ENCODE measurements around the gene METTL27.
"Not testable (repeated sequence)": the region's sequence is repeated elsewhere in the genome, so short reads cannot be mapped to it uniquely, and the experiment has no call there.

Gene METTL27

GRCh38 chr7:73791170-73791690 lies 51.1 kb downstream of the METTL27 start:
- not testable (repeated sequence) for H3K27ac Mint-ChIP-seq; H3K4me3 Mint-ChIP-seq; H3K27me3 Mint-ChIP-seq; H3K9me3 Mint-ChIP-seq (ENCODE audit: low read depth); H3K4me1 Mint-ChIP-seq (ENCODE audit: low read depth); H3K36me3 Mint-ChIP-seq

DNA sequence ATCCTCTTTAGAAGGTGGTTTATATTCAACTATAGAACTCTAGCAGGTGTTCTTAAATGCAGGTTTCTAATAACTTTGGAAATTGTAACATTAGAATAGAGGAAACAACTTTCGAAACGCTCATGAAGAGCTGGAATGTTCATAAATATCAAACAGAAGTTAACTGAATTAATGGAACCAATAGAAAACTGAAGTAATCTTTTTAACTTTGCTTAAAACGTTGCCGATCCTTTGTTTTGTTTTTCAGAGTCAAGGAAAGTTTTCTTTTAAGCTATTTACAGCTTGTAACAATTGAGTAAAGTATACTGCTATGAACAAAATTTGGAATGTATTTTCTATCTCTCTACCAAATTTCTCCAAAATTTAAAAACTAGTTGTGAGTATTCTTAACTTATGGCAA lies 53.3 kb downstream of the METTL27 start:
- H3K9me3 Mint-ChIP-seq (ENCODE audit: low read depth): no peaks in the 10 kb centered on the region
- peaks cover 1% of the 10 kb centered on the region for H3K27me3 Mint-ChIP-seq
- no peaks in the 10 kb centered on the region for H3K4me1 Mint-ChIP-seq (ENCODE audit: low read depth)
- no peak overlapping the region for H3K4me3 Mint-ChIP-seq
- no peak overlapping the region for H3K27ac Mint-ChIP-seq
- no peaks in the 10 kb centered on the region for H3K36me3 Mint-ChIP-seq

- not testable (repeated sequence) for H3K36me3 Mint-ChIP-seq; H3K27me3 Mint-ChIP-seq; H3K4me1 Mint-ChIP-seq (ENCODE audit: low read depth); H3K9me3 Mint-ChIP-seq (ENCODE audit: low read depth); H3K27ac Mint-ChIP-seq; H3K4me3 Mint-ChIP-seq
Observed at GRCh38 chr7:73787786-73788048, 54.6 kb downstream of the METTL27 start.

GRCh38 chr7:73786588-73786987 lies 55.7 kb downstream of the METTL27 start:
- H3K4me3 Mint-ChIP-seq: no peak overlapping the region

More at GRCh38 chr7:73786588-73786987, 55.7 kb downstream of the METTL27 start:
- Mint-ChIP-seq H3K27ac (no peak overlapping the region), H3K27me3 (no peaks in the 10 kb centered on the region), H3K36me3 (no peaks in the 10 kb centered on the region), H3K4me1 (ENCODE audit: low read depth) (no peaks in the 10 kb centered on the region), H3K9me3 (ENCODE audit: low read depth) (no peaks in the 10 kb centered on the region)

Data from activated naive CD8-positive, alpha-beta T cell (primary cell).